Type B pancreatic cell (in vitro differentiated cells): Measurements from ENCODE around the gene ABCD4. TPM values are rescaled to one million over a fixed set of nuclear protein-coding genes. Genes with fewer than 3 reads are reported as not detected.

Experiments
- DNase-seq: peaks from one replicate; pipeline ENCODE4 v3.0.0; 2021; ENCODE audit warnings: mixed read lengths; ENCODE audit not compliant: unreplicated experiment; ENCODE audit errors: extremely low spot score
- H3K27ac Mint-ChIP-seq: 2 replicates; pipeline ENCODE4 v1.8.0; 2021; ENCODE audit warnings: mild to moderate bottlenecking, mixed read lengths
- H3K27me3 Mint-ChIP-seq: 2 replicates; pipeline ENCODE4 v1.8.0; 2021; ENCODE audit warnings: mixed read lengths
- H3K36me3 Mint-ChIP-seq: 2 replicates; pipeline ENCODE4 v1.8.0; 2021; ENCODE audit warnings: mixed read lengths
- H3K4me1 Mint-ChIP-seq: one replicate; pipeline ENCODE4 v1.8.0; 2021; ENCODE audit warnings: mixed read lengths; ENCODE audit not compliant: unreplicated experiment
- H3K4me3 Mint-ChIP-seq: 2 replicates; pipeline ENCODE4 v1.8.0; 2021; ENCODE audit warnings: mild to moderate bottlenecking, mixed read lengths
- H3K9me3 Mint-ChIP-seq: 2 replicates; pipeline ENCODE4 v1.8.0; 2021; ENCODE audit warnings: mixed read lengths
- long read RNA-seq: library from polyadenylated mRNA; unstranded; transcript quantifications from one replicate; pipeline ENCODE4 v2.0.0, GENCODE V29; 2020
- total RNA-seq: library from RNA; stranded (reverse); gene quantifications from 2 replicates; pipeline ENCODE4 v1.2.1, GENCODE V29; 2021; ENCODE audit warnings: low replicate concordance
- TF ChIP-seq, protein P1 (sequence below): fragments of 200-600 bp; sonication (generic); conservative IDR thresholded peaks from 2 replicates; pipeline ENCODE4 v1.5.0; 2021; ENCODE audit warnings: antibody characterized with exemption, mild to moderate bottlenecking

The ABCD4 gene
- total RNA-seq = 60.5 and 92.6 TPM in 2 replicates
- long read RNA-seq, transcript ABCD4-201 (19 exons, 3,003 nt) = major isoform, 62 of 217 reads
- long read RNA-seq, transcript ABCD4-218 (18 exons, 1,842 nt) = minor isoform, 19 of 217 reads
- long read RNA-seq, transcript ABCD4-211 (17 exons, 2,336 nt) = minor isoform, 7 of 217 reads
- long read RNA-seq, partial matches to known transcripts = 32 of 217 reads
- long read RNA-seq, other reads (novel, unspliced or antisense) = 96 of 217 reads

DNA sequence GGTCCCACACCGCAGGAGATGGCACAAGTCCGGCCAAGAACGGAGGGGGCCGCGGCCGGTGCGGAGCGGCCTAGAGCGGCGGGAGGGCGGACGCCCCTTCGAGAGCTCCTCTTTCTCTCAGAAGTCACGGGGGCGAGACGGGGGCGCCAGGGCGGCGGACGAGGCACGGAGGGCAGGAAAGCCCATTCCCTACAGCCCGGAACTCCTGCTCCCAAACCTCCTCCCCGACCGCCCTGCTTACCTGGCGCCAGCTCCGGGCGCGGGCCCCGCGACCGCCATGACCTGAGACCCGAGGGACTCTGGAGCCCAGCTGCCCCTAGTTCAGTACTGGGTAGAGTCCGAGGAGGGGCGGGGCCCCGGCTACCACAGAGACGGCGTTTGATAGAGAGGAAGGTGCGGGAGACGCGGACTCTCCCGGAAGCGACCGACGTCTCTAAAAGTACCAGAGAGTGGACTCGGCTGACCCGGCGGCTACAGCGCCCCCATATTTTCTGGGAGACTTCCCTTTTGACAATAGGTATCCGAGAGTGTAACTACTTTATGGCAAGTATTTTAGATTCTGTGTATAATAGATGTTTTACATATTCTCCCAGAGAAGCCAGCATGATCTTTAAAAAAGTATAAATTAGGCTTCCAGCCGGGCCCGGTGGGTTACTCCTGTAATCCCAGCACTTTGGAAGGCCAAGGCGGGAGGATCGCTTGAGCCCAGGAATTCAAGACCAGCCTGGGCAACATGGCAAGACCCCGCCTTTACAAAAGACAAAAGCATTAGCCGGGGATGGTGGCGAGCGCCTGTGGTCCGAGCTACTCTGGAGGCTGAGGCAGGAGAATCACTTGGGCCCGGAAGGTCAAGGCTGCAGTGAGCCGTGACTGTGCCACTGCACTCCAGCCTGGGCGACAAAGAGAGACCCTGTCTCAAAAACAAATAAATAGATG lies at the start of gene ABCD4:
TSS of gene ABCD4 (minus strand) at position 301 of the 936 bp plus-strand sequence. CDS start at position 279, 22 bp downstream.
- peak within 1 kb of the TSS; percentile 89 for H3K27ac Mint-ChIP-seq
- peaks cover 14% of the 10 kb centered on the region for H3K4me1 Mint-ChIP-seq
- no peaks in the 10 kb centered on the region for H3K9me3 Mint-ChIP-seq
- no peaks in the 10 kb centered on the region for H3K36me3 Mint-ChIP-seq
- TF ChIP-seq, protein P1, sequence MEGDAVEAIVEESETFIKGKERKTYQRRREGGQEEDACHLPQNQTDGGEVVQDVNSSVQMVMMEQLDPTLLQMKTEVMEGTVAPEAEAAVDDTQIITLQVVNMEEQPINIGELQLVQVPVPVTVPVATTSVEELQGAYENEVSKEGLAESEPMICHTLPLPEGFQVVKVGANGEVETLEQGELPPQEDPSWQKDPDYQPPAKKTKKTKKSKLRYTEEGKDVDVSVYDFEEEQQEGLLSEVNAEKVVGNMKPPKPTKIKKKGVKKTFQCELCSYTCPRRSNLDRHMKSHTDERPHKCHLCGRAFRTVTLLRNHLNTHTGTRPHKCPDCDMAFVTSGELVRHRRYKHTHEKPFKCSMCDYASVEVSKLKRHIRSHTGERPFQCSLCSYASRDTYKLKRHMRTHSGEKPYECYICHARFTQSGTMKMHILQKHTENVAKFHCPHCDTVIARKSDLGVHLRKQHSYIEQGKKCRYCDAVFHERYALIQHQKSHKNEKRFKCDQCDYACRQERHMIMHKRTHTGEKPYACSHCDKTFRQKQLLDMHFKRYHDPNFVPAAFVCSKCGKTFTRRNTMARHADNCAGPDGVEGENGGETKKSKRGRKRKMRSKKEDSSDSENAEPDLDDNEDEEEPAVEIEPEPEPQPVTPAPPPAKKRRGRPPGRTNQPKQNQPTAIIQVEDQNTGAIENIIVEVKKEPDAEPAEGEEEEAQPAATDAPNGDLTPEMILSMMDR = peak; percentile 63
- H3K4me3 Mint-ChIP-seq = peak within 1 kb of the TSS; percentile 96
- no peaks in the 10 kb centered on the region for H3K27me3 Mint-ChIP-seq
- peak; percentile 92 for DNase-seq

DNA sequence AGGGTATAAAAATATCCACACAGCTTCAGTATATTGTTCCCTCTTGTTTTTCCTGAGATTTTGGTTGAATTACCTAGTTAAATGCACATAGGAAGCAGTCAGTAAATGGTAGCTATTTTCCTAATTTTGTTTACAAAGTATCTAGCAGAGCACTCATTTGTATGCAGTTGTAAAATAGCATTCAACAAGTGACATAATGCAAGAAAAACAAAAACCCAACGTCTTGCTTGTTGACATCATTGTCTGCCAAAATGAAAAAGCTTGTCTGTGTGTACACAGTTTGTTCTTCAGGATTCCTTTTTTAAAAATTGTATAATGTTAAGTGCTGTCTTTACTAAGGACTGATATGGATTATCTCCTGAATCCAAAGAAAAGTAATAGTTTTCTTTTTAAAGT lies 48.2 kb upstream of the ABCD4 start:
- peaks cover 32% of the 10 kb centered on the region for H3K27me3 Mint-ChIP-seq
- H3K4me3 Mint-ChIP-seq = no peak overlapping the region
- TF ChIP-seq, protein P1 = no peak
- H3K36me3 Mint-ChIP-seq = no peaks in the 10 kb centered on the region
- no peak overlapping the region for H3K27ac Mint-ChIP-seq
- no peaks in the 10 kb centered on the region for H3K9me3 Mint-ChIP-seq
- no peaks in the 10 kb centered on the region for H3K4me1 Mint-ChIP-seq
- DNase-seq = no peak

DNA sequence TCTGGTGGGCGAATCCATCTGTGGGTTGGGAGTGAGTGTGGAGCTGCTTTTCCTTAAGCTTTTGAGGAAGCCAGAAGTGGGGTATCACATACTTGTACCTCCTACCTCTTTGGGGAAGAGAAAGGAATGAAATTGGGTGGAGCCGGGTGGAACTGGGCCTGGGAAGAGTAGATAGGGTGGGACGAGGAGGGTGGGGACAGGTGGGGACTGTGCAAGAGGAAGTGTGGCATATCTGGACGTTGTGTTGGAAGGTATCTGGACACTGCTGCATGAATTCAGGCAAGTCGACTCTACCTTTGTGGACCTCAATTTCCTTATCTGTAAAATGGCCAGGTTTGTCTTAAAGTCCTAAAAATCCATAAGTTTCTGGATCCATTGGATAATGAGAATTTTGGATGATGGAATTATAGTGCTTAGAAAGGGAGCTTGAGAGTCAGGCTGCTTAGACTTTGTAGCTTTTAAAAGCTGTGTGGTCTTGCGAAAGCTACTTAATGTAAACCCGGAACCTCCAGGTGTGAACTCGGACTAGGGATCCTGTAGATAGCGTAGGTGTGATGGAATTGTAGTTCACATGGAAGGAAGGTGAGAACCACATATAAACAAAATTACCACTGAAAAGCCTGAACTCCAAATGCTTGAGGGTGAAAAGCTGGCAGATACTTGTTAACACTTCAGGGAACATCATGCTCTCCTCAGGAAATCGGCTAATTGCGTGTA lies 47.6 kb upstream of the ABCD4 start:
- H3K4me3 Mint-ChIP-seq = no peak overlapping the region
- H3K27ac Mint-ChIP-seq = no peak overlapping the region
- no peaks in the 10 kb centered on the region for H3K4me1 Mint-ChIP-seq
- no peak for DNase-seq
- no peaks in the 10 kb centered on the region for H3K36me3 Mint-ChIP-seq
- no peaks in the 10 kb centered on the region for H3K9me3 Mint-ChIP-seq
- TF ChIP-seq, protein P1 = no peak
- peaks cover 32% of the 10 kb centered on the region for H3K27me3 Mint-ChIP-seq

DNA sequence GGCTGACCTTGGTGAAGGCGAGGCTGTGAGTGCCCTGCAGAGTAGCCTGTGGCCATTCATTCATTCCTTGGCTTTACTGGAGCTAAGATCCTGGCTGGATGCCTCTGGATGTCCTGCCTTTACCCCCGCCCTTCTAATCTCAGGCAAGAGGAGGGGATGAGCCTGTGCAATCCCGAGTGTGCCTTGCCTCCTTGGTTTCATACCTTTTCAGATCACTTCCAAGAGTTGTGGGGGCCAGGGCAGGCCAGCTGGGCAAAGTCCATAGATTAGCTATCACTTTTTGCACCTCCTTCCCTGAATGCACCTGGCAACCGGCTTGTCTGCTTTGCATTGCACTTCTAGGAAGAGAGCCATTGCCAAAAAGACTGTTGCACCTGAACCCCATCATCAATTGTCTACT lies 47.0 kb upstream of the ABCD4 start:
- TF ChIP-seq, protein P1 = no peak
- DNase-seq = no peak
- no peak overlapping the region for H3K27ac Mint-ChIP-seq
- no peaks in the 10 kb centered on the region for H3K36me3 Mint-ChIP-seq
- H3K4me1 Mint-ChIP-seq = no peaks in the 10 kb centered on the region
- H3K9me3 Mint-ChIP-seq = no peaks in the 10 kb centered on the region
- peaks cover 32% of the 10 kb centered on the region for H3K27me3 Mint-ChIP-seq
- H3K4me3 Mint-ChIP-seq = no peak overlapping the region

DNA sequence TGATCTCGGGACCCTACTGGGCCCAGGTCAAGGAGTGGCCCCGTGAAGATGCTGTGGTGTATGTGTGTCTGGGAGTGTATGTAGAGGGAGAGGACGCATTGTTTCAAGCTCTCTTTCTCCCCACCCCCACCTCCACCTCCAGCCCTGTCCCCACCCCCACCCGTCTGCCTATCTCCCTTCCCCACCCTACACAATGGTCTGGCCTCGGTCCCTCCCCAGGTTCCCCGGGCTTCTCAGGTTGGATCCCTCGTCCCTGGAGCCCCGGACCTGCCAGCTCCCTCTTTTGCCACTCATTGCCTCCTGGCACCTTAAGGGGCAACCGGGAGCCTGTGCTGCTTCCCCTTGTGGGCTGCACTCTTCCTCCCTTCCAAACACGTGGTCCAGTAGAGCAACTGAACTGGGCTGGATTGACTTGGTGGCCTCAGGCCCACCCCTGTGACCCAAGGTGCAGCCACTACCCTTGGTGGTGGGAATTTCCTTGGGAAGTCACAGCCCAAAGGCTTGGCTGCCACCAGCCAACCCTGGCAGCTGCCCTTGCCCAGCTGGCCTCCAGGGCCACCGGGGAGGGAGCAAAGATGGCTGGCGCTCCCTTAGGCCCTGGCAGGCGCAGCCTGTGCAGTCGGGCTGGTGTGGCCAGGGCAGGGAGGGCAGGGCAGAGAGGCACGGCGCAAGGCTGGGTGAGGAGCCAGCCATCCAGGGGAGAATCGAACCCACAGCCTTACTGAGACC lies 46.2 kb upstream of the ABCD4 start:
- TF ChIP-seq, protein P1 = no peak
- Mint-ChIP-seq H3K27me3 (peaks cover 32% of the 10 kb centered on the region), H3K36me3 (no peaks in the 10 kb centered on the region), H3K4me1 (no peaks in the 10 kb centered on the region), H3K27ac (no peak overlapping the region), H3K4me3 (no peak overlapping the region), H3K9me3 (no peaks in the 10 kb centered on the region)
- no peak for DNase-seq
